Measurements from ENCODE around the gene FOXB2. TPM values are rescaled to one million over a fixed set of nuclear protein-coding genes. Genes with fewer than 3 reads are reported as not detected.
"Not testable (repeated sequence)": the region's sequence is repeated elsewhere in the genome, so short reads cannot be mapped to it uniquely, and the experiment has no call there.

FOXB2 gene
- total RNA-seq, 1 donor from 2014 or later: not detected

GRCh38 chr9:77016526-77017504, 2.6 kb upstream of the FOXB2 start:
- peak; percentile 37 for DNase-seq

GRCh38 chr9:77017505-77017894, 2.0 kb upstream of the FOXB2 start:
- DNase-seq: no peak

- peak; percentile 50 for DNase-seq
Measured at GRCh38 chr9:77018058-77018968, 1.1 kb upstream of the FOXB2 start.

- DNase-seq: no peak
Measured at GRCh38 chr9:77018969-77019235, 553 bp upstream of the FOXB2 start.

GRCh38 chr9:77019926-77020412, 514 bp downstream of the FOXB2 start:
- DNase-seq: no peak

GRCh38 chr9:77020413-77021290, 1.2 kb downstream of the FOXB2 start:
- peak; percentile 32 for DNase-seq

- DNase-seq: no peak
Measured at GRCh38 chr9:77021291-77021894, 1.9 kb downstream of the FOXB2 start.

GRCh38 chr9:77021922-77022782, 2.7 kb downstream of the FOXB2 start:
- DNase-seq: no peak

- no peak for DNase-seq
Measured at GRCh38 chr9:77022783-77023440, 3.5 kb downstream of the FOXB2 start.

GRCh38 chr9:77023726-77024125, 4.3 kb downstream of the FOXB2 start:
- DNase-seq: no peak

- DNase-seq: no peak
Measured at GRCh38 chr9:77024776-77025545, 5.5 kb downstream of the FOXB2 start.

GRCh38 chr9:77028478-77028877, 9.0 kb downstream of the FOXB2 start:
- DNase-seq: no peak

- DNase-seq: no peak
Measured at GRCh38 chr9:77030045-77030444, 10.6 kb downstream of the FOXB2 start.

GRCh38 chr9:77038281-77039036, 19.0 kb downstream of the FOXB2 start:
- no peak for DNase-seq

GRCh38 chr9:77040340-77040739, 20.9 kb downstream of the FOXB2 start:
- DNase-seq: no peak

- not testable (repeated sequence) for DNase-seq
Measured at GRCh38 chr9:77043743-77044142, 24.3 kb downstream of the FOXB2 start.

- not testable (repeated sequence) for DNase-seq
Measured at GRCh38 chr9:77060681-77061080, 41.2 kb downstream of the FOXB2 start.

- DNase-seq: no peak
Measured at GRCh38 chr9:77063645-77064285, 44.3 kb downstream of the FOXB2 start.

Measured in tongue (tissue), 2 donors.